ENCODE results near the gene PSKH1.
A peak's percentile ranks its signal among the peaks of the same experiment; 100 is the strongest.
"Not testable (repeated sequence)": the region's sequence is repeated elsewhere in the genome, so short reads cannot be mapped to it uniquely, and the experiment has no call there.

The PSKH1 gene

GRCh38 chr16:67932462-67932840 lies 39.4 kb downstream of the PSKH1 start:
- no peak for DNase-seq
- in situ Hi-C loops (cut with HindIII; ENCODE audit: low pct_ligation_motif_present, low pct_unique_long_range_greater_than_20kb, low sequenced_read_pairs) = no loop called here

- DNase-seq = no peak
- in situ Hi-C loops (cut with HindIII; ENCODE audit: low pct_ligation_motif_present, low pct_unique_long_range_greater_than_20kb, low sequenced_read_pairs) = no loop called here
Observed at GRCh38 chr16:67933805-67934204, 40.8 kb downstream of the PSKH1 start.

GRCh38 chr16:67934306-67935100 lies 41.4 kb downstream of the PSKH1 start:
- no peak for DNase-seq
- in situ Hi-C loops (cut with HindIII; ENCODE audit: low pct_ligation_motif_present, low pct_unique_long_range_greater_than_20kb, low sequenced_read_pairs) = no loop called here

DNA sequence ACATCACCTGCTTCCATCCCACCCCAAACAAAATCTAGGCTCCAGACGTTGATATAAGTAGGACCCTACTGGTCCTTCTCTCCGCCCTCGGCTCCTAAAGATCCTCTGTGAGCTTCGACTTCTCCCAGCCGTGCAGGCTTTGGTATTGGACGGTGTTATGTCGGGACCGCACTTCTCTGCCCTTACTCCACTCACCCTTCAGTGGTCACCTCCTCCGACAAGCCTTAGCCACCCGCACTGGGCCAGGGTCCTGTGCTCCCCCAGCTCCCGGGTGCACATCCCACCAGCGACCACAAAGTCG lies 42.0 kb downstream of the PSKH1 start:
- in situ Hi-C loops (cut with HindIII; ENCODE audit: low pct_ligation_motif_present, low pct_unique_long_range_greater_than_20kb, low sequenced_read_pairs) = no loop called here
- no peak for DNase-seq

- in situ Hi-C loops (cut with HindIII; ENCODE audit: low pct_ligation_motif_present, low pct_unique_long_range_greater_than_20kb, low sequenced_read_pairs) = no loop called here
- DNase-seq = peak; percentile 98
Observed at GRCh38 chr16:67935402-67936123, 42.5 kb downstream of the PSKH1 start.

DNA sequence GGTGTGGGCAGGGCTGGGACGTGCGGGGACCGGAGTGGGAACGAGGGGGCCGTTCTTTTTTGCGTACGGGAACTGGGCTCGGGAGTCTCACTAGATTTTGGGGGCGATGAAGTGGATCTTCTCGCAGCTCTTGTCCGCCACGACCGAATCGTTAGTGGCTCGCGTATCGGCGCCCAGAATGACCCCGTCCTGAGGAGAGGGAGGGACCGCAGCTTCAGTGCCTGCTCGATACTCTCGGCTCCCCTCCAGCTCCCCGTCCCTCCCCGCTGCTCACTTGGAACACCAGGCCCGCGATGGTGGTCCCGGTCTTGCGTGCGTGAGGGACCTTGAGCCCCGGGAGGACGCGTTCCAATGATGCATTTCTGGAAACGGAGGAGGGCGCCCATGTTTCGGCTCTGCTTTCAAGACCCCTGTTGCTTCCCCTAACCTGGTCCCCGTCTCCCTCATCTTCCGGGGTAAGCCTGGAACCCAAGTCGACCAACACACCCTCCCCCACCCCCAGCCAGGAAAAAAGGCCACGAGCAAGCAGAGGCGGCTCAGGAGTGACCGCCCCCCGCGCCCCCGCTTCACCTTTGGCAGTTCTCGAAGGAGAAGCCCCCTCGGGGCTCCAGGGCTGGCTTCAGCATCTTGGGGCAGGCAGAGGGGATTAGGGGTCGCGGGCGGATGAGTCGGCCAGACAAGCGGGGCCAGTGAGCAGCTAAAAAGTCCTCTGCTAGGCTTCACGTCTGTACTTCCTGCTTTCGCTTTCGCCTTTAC lies 43.2 kb downstream of the PSKH1 start, which contains the start of gene PSMB10:
Gene PSMB10, minus strand, starts transcription at position 727 of the 756 bp plus-strand sequence. Its CDS starts 101 bp downstream, at position 626.
- in situ Hi-C loops (cut with HindIII; ENCODE audit: low pct_ligation_motif_present, low pct_unique_long_range_greater_than_20kb, low sequenced_read_pairs) = no loop called here
- no peak for DNase-seq

GRCh38 chr16:67936880-67937605 lies 44.0 kb downstream of the PSKH1 start:
- DNase-seq = peak; percentile 87
- in situ Hi-C loops (cut with HindIII; ENCODE audit: low pct_ligation_motif_present, low pct_unique_long_range_greater_than_20kb, low sequenced_read_pairs) = no loop called here

DNA sequence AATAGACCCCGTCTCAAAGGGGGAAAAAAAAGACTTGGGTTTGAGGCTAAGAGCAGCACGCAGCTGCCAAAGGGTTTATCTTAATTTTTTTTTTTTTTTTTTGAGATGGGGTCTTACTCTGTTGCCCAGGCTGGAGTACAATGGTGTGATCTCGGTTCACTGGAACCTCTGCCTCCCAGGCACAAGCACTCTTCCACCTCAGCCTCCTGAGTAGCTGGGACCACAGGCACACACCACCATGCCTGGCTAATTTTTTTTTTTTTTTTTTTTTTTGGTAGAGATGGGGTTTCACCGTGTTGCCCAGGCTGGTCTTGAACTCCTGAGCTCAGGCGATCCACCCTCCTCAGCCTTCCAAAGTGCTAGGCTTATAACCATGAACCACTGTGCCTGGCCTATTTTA lies 44.7 kb downstream of the PSKH1 start:
- in situ Hi-C loops (cut with HindIII; ENCODE audit: low pct_ligation_motif_present, low pct_unique_long_range_greater_than_20kb, low sequenced_read_pairs); DNase-seq: not testable (repeated sequence)

DNA sequence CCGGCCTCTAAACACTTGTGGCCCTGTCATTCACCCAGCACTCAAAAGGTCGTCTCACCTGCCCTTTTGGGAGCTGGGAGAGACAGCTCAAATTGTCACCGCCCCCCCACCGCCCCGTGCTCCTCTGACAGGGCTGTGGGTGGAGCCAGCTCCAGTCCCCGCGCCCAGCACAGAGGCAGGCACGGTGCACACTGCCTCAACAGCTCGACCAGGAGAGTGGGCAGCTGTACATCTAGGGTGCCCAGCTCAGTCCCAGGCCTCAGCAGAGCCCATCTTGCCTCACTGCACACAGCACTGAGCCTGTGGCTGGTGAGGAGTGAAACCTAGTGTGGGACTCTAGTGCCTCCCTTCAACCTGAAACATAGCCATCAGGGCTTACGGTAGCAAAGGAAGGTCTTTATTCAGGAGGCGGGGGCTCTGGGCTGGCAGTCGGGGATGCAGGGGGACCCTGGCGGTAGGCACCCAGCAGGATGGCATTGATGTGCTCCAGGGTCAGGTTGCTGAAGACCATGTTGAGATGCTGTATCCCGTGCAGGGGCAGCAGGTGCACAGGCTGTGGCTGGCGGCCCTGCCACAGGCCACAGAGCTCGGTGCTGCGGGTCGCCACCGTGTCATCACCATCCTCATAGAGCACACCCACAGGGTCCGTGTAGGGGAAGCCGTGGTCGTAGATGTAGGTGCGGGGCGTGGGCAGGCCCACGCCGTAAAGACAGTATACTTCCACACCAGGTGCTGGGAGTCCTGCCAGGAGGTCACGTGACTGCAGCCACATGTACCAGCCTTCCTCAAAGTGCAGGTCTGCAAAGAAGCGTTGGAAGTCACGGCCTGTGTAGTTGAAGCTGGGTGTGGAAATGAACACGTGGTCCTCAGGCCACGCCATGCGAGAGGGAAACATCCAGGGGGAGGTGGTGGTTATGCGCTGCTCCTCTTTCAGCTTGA lies 46.7 kb downstream of the PSKH1 start:
- DNase-seq = no peak
- in situ Hi-C loops (cut with HindIII; ENCODE audit: low pct_ligation_motif_present, low pct_unique_long_range_greater_than_20kb, low sequenced_read_pairs) = no loop called here

DNA sequence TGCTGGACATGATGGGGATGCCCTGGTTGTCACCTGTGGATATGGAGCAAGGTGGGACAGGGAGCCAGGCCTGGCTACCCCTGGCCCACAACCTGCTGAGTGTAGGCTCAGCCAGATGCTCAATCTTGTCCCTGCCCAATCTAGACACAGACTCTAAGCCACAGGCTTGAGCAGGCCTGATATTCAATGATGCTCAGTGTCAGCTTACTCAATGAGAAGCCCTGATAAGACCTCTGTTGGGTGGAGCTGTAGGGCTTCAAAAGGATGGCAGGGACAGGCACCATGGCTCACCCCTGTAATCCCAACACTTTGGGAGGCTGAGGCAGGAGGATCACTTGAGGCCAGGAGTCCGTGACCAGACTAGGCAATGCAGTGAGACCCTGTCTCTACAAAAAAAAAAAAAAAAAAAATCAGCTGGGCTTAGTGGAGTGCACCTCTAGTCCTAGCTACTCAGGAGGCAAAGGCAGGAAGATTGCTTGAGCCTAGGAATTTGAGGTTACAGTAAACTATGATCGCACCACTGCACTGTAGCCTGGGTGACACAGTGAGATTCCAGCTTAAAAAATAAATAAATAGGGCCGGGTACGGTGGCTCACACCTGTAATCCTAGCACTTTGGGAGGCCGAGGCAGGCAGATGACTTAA lies 47.5 kb downstream of the PSKH1 start:
- in situ Hi-C loops (cut with HindIII; ENCODE audit: low pct_ligation_motif_present, low pct_unique_long_range_greater_than_20kb, low sequenced_read_pairs) = no loop called here
- no peak for DNase-seq

GRCh38 chr16:67941469-67942199 lies 48.6 kb downstream of the PSKH1 start:
- DNase-seq = no peak
- in situ Hi-C loops (cut with HindIII; ENCODE audit: low pct_ligation_motif_present, low pct_unique_long_range_greater_than_20kb, low sequenced_read_pairs) = no loop called here

DNA sequence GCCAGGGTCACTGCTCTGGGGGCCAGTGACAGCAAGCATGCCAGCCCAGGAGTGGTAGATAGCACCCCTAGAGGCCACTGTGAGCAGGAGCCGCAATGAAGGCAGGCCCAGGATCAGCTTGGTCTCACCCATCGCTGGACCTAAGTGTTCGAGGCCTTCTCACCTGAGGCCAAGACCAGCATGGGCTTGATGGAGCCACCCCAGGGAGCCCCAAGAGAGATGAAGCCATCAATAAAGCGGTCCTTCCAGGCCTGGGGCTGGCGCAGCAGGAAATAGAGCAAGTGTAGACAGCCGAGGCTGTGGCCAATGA lies 49.1 kb downstream of the PSKH1 start:
- in situ Hi-C loops (cut with HindIII; ENCODE audit: low pct_ligation_motif_present, low pct_unique_long_range_greater_than_20kb, low sequenced_read_pairs) = no loop called here
- DNase-seq = peak; percentile 57

DNA sequence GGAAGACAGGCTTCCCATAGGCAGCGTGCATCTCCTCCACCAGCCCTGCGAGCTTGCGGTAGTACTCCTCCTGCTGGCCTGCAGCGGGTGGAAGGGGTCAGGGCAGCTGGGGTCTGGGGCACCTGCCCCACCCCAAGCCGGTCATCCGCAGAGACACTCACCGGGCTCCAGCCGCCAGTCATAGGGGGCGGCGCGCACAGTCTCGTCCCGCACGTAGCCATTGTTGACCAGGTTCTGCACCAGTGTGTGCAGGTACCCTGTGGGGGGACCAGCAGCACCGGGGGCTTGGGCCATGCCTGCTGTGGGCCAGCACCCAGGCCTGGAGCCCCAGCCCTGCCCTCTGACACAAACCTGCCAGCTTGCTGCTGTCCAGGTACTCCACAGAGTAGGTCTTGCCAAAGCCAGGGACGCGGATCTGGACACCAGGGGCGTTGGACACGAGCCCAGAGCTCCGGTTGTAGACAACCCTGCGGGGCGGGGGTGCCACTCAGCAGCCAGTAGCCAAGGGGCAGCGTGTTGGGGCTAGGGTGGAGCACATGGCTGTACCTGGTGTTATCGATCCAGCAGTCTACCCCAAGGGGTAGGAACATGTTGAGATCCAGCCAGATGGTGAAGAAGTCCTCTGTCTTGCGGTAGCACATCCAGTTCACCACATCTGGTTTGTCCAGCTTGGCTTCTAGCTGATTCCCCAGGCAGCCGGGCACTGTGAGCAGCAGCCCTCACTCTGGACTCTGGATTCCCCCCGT lies 49.6 kb downstream of the PSKH1 start:
- in situ Hi-C loops (cut with HindIII; ENCODE audit: low pct_ligation_motif_present, low pct_unique_long_range_greater_than_20kb, low sequenced_read_pairs) = no loop called here
- no peak for DNase-seq

DNA sequence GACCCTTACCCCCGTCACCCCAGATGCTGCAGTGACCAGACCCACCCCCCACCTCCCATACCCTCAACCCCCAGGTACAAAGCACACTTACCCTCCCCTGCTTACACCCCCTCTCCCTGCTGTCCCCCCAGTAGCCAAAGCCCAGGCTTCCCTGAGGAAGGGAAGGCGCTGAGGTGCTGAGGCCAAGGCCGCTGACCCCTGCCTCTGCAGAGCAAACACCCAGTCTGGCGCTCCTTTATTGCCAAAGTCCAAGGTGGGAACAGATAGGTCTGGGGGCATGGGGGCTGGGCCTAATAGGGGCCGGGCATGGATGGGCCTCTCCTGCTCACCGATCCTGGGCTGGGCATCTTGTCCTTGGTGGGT lies 50.2 kb downstream of the PSKH1 start:
- DNase-seq = no peak
- in situ Hi-C loops (cut with HindIII; ENCODE audit: low pct_ligation_motif_present, low pct_unique_long_range_greater_than_20kb, low sequenced_read_pairs) = no loop called here

DNA sequence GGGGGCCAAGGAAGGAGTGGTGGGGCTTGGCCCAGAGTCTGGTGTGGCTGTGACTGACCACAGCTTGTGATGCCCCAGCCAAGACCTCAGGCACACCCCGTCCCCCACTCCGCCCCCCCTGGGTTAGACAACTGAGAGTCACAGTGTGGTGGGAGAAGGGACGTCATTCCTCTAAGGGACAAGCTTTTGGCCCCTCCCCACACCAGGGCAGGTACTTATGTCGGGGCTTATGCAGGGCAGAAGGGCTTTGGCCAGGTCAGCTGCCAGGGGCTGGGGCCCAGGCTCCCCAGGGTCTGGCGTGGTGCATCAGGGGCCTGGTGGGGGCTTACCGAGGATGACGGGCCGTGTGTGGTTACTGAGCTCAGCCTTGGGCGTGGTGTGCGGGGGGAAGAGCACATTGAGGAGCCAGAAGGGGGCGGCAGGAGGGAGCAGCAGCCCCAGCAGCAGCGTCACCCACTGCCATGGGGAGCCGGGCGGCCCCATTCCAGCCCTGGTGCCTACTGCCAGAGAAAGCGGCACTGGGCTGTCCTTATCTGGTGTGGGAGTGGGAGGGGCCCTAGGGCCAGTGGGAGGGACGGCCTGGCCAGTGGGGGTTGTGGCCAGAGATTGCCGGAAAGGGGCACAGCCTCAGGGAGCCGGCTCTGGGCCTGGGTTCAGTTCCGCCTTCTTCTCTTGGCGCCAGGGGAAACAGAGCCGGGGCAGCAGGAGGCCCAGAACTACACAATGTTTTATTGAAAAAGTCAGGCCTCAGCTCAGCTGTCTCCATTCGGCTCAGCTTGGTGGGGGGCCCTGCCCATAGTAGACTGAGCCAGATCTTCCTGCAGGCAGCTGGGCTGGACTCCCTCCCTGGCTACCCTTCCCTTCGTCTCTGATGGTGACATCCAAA lies 50.8 kb downstream of the PSKH1 start, which contains the start of gene LCAT:
Gene LCAT, minus strand, starts transcription at position 502 of the 886 bp plus-strand sequence. Its CDS starts 19 bp downstream, at position 483.
- DNase-seq = no peak
- in situ Hi-C loops (cut with HindIII; ENCODE audit: low pct_ligation_motif_present, low pct_unique_long_range_greater_than_20kb, low sequenced_read_pairs) = no loop called here

Data from ACHN (cell line).